Neural cell (in vitro differentiated cells): ENCODE data around the gene PLA2G2C.

Experiments used
- EP300 ChIP-seq: fragments of 450-650 bp; conservative IDR thresholded peaks from 2 replicates; pipeline ENCODE4 v1.6.1; 2014; ENCODE audit warnings: antibody characterized with exemption, mild to moderate bottlenecking, moderate library complexity; ENCODE audit not compliant: poor library complexity, severe bottlenecking
- TAF1 ChIP-seq: IDR thresholded peaks from 2 replicates; pipeline ENCODE4 v1.6.1; 2012; ENCODE audit warnings: low read depth
- TF ChIP-seq, protein P1 (sequence below): fragments of 450-650 bp; IDR thresholded peaks from 2 replicates; pipeline ENCODE4 v1.5.1; 2014; ENCODE audit warnings: antibody characterized with exemption, mild to moderate bottlenecking, moderate library complexity; ENCODE audit not compliant: poor library complexity, severe bottlenecking

DNA sequence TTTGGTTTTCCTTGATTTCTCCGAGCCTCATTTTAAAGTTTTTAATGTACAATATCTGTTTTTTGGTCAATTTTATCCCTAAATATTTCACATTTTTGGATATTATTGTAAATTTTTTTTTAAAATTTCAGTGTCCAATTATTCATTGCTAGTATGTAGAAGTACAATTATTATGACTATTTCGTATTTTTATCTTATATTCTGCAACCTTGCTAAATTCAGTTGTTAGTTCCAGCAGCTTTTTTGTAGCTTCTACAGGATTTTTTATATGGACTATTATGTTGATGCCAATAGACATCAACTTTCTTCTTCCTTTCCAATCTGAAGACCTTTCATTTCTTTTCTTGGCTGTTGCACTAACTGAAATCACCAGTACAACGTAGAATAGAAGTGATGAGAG, 51.3 kb downstream of the PLA2G2C start:
- TF ChIP-seq, protein P1, sequence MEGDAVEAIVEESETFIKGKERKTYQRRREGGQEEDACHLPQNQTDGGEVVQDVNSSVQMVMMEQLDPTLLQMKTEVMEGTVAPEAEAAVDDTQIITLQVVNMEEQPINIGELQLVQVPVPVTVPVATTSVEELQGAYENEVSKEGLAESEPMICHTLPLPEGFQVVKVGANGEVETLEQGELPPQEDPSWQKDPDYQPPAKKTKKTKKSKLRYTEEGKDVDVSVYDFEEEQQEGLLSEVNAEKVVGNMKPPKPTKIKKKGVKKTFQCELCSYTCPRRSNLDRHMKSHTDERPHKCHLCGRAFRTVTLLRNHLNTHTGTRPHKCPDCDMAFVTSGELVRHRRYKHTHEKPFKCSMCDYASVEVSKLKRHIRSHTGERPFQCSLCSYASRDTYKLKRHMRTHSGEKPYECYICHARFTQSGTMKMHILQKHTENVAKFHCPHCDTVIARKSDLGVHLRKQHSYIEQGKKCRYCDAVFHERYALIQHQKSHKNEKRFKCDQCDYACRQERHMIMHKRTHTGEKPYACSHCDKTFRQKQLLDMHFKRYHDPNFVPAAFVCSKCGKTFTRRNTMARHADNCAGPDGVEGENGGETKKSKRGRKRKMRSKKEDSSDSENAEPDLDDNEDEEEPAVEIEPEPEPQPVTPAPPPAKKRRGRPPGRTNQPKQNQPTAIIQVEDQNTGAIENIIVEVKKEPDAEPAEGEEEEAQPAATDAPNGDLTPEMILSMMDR: no peak
- TF ChIP-seq TAF1 (no peak), EP300 (no peak)
